Measurements from ENCODE around the gene TP53I13.

DNA sequence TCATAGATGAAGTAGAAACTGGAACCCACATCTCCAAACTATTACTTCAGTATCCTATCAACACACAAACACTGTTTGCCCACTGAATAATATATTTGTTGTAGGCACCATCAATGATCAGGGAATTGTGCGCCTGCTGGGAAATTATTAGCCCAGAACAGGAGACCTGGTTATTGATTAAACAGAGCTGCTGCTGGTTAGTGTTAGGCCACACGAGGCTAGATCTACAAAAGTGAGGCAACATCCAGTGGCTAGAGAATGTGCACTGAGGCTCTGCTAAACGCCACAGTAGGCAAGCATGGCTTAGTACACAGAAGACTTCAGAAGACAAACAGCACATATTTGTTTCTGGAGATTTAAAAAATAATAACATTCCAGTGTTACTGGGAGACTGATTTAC is 12.7 kb upstream of the TP53I13 start:
- no peak for TF ChIP-seq CTCF (IDR thresholded peaks at IDR 0.05 in 8 of 11, conservative IDR thresholded peaks at IDR 0.05 in 3 of 11)
- no peak for TF ChIP-seq POLR2A (IDR thresholded peaks at IDR 0.05)
- no peak for TF ChIP-seq POLR2AphosphoS5 (IDR thresholded peaks at IDR 0.05)

All from spleen (tissue), 7 donors.